ENCODE data around the gene AADACL4.

AADACL4 gene

GRCh38 chr1:12626888-12627287, 17.0 kb upstream of the AADACL4 start:
- no peak overlapping the region for H3K27ac ChIP-seq (ENCODE audit: insufficient read depth in 1 of 2, low read depth in 1 of 2, low read length in 2 of 2, poor library complexity in 1 of 2, severe bottlenecking in 2 of 2)
- H3K4me1 ChIP-seq (ENCODE audit: control extremely low read depth in 1 of 4, control insufficient read depth in 4 of 4, insufficient read depth in 4 of 4, low read length in 3 of 4), result peaks cover 0 to 7% (median under 1%) of the 10 kb centered on the region in 4 experiments
- no peaks in the 10 kb centered on the region for H3K36me3 ChIP-seq (ENCODE audit: control insufficient read depth in 4 of 4, insufficient read depth in 4 of 4, low read length in 3 of 4)
- 94% methylated on average over 2 of the region's 4 CpGs for WGBS (ENCODE audit: insufficient coverage)
- H3K9me3 ChIP-seq (ENCODE audit: control extremely low read depth in 1 of 5, control insufficient read depth in 4 of 5, insufficient read depth in 2 of 5, low read depth in 1 of 5, low read length in 4 of 5), result no peaks in the 10 kb centered on the region
- H3K27me3 ChIP-seq (replicated peaks in 2 of 5; ENCODE audit: control insufficient read depth in 4 of 5, insufficient read depth in 5 of 5, low read length in 4 of 5), result peaks cover 0 to 2% (median 0%) of the 10 kb centered on the region in 5 experiments
- H3K4me3 ChIP-seq (ENCODE audit: control insufficient read depth in 1 of 7, extremely low read depth in 1 of 7, insufficient read depth in 4 of 7, low read depth in 2 of 7, low read length in 6 of 7), result no peak overlapping the region
- POLR2A ChIA-PET, result no interaction called here
- DNase-seq, result no peak
- CTCF ChIA-PET, result interaction anchor here (0.7 kb wide), 1 partner anchor 185 kb away, joined by 3 read pairs; no protein-coding TSS in a partner anchor

- peaks cover 0 to 5% (median 0%) of the 10 kb centered on the region in 4 experiments for H3K4me1 ChIP-seq (ENCODE audit: control extremely low read depth in 1 of 4, control insufficient read depth in 4 of 4, insufficient read depth in 4 of 4, low read length in 3 of 4)
- H3K27me3 ChIP-seq (replicated peaks in 2 of 5; ENCODE audit: control insufficient read depth in 4 of 5, insufficient read depth in 5 of 5, low read length in 4 of 5), result peaks cover 0 to 2% (median 0%) of the 10 kb centered on the region in 5 experiments
- whole genome bisulfite sequencing (ENCODE audit: insufficient coverage), result 97% methylated on average over 5 of the region's 5 CpGs
- POLR2A ChIA-PET, result no interaction called here
- H3K4me3 ChIP-seq (ENCODE audit: control insufficient read depth in 1 of 7, extremely low read depth in 1 of 7, insufficient read depth in 4 of 7, low read depth in 2 of 7, low read length in 6 of 7), result no peak overlapping the region
- no peaks in the 10 kb centered on the region for H3K36me3 ChIP-seq (ENCODE audit: control insufficient read depth in 4 of 4, insufficient read depth in 4 of 4, low read length in 3 of 4)
- DNase-seq, result no peak
- H3K27ac ChIP-seq (ENCODE audit: insufficient read depth in 1 of 2, low read depth in 1 of 2, low read length in 2 of 2, poor library complexity in 1 of 2, severe bottlenecking in 2 of 2), result no peak overlapping the region
- H3K9me3 ChIP-seq (ENCODE audit: control extremely low read depth in 1 of 5, control insufficient read depth in 4 of 5, insufficient read depth in 2 of 5, low read depth in 1 of 5, low read length in 4 of 5), result no peaks in the 10 kb centered on the region
- CTCF ChIA-PET, result no interaction called here
These were observed 16.6 kb upstream of the AADACL4 start for GRCh38 chr1:12627296-12627695.

GRCh38 chr1:12629511-12629956, 14.4 kb upstream of the AADACL4 start:
- Histone ChIP-seq H3K27ac (ENCODE audit: insufficient read depth in 1 of 2, low read depth in 1 of 2, low read length in 2 of 2, poor library complexity in 1 of 2, severe bottlenecking in 2 of 2) (no peak overlapping the region), H3K9me3 (ENCODE audit: control extremely low read depth in 1 of 5, control insufficient read depth in 4 of 5, insufficient read depth in 2 of 5, low read depth in 1 of 5, low read length in 4 of 5) (no peaks in the 10 kb centered on the region), H3K36me3 (ENCODE audit: control insufficient read depth in 4 of 4, insufficient read depth in 4 of 4, low read length in 3 of 4) (no peaks in the 10 kb centered on the region), H3K27me3 (replicated peaks in 2 of 5; ENCODE audit: control insufficient read depth in 4 of 5, insufficient read depth in 5 of 5, low read length in 4 of 5) (peaks cover 0 to 2% (median 0%) of the 10 kb centered on the region in 5 experiments), H3K4me3 (ENCODE audit: control insufficient read depth in 1 of 7, extremely low read depth in 1 of 7, insufficient read depth in 4 of 7, low read depth in 2 of 7, low read length in 6 of 7) (no peak overlapping the region), H3K4me1 (ENCODE audit: control extremely low read depth in 1 of 4, control insufficient read depth in 4 of 4, insufficient read depth in 4 of 4, low read length in 3 of 4) (peaks cover 0 to 7% (median 3%) of the 10 kb centered on the region in 4 experiments)
- ChIA-PET POLR2A (interaction anchor here (0.6 kb wide), 1 partner anchor 447 kb away, joined by 3 read pairs; no protein-coding TSS in a partner anchor), CTCF (interaction anchor here (0.9 to 1.2 kb wide), 2 partner anchors 11 to 63 kb away, joined by 3 read pairs; no protein-coding TSS in a partner anchor)
- no peak for DNase-seq
- 100% methylated on average over 1 of the region's 1 CpG for WGBS (ENCODE audit: insufficient coverage)

GRCh38 chr1:12629985-12630760, 13.7 kb upstream of the AADACL4 start:
- DNase-seq, result no peak
- POLR2A ChIA-PET, result interaction anchor here (0.6 kb wide), 1 partner anchor 447 kb away, joined by 3 read pairs; no protein-coding TSS in a partner anchor
- CTCF ChIA-PET, result interaction anchor here (0.5 to 2.5 kb wide), 4 partner anchors 12 to 122 kb away, joined by 3 to 6 read pairs (median 4); no protein-coding TSS in a partner anchor
- Histone ChIP-seq H3K27ac (ENCODE audit: insufficient read depth in 1 of 2, low read depth in 1 of 2, low read length in 2 of 2, poor library complexity in 1 of 2, severe bottlenecking in 2 of 2) (no peak overlapping the region), H3K9me3 (ENCODE audit: control extremely low read depth in 1 of 5, control insufficient read depth in 4 of 5, insufficient read depth in 2 of 5, low read depth in 1 of 5, low read length in 4 of 5) (no peaks in the 10 kb centered on the region), H3K4me1 (ENCODE audit: control extremely low read depth in 1 of 4, control insufficient read depth in 4 of 4, insufficient read depth in 4 of 4, low read length in 3 of 4) (peaks cover 0 to 11% (median 3%) of the 10 kb centered on the region in 4 experiments), H3K27me3 (replicated peaks in 2 of 5; ENCODE audit: control insufficient read depth in 4 of 5, insufficient read depth in 5 of 5, low read length in 4 of 5) (peaks cover 0 to 2% (median 0%) of the 10 kb centered on the region in 5 experiments), H3K36me3 (ENCODE audit: control insufficient read depth in 4 of 4, insufficient read depth in 4 of 4, low read length in 3 of 4) (no peaks in the 10 kb centered on the region), H3K4me3 (ENCODE audit: control insufficient read depth in 1 of 7, extremely low read depth in 1 of 7, insufficient read depth in 4 of 7, low read depth in 2 of 7, low read length in 6 of 7) (no peak overlapping the region)
- 95% methylated on average over 14 of the region's 15 CpGs for WGBS (ENCODE audit: insufficient coverage)

- Histone ChIP-seq H3K4me1 (ENCODE audit: control extremely low read depth in 1 of 4, control insufficient read depth in 4 of 4, insufficient read depth in 4 of 4, low read length in 3 of 4) (peaks cover 0 to 11% (median 3%) of the 10 kb centered on the region in 4 experiments), H3K27ac (ENCODE audit: insufficient read depth in 1 of 2, low read depth in 1 of 2, low read length in 2 of 2, poor library complexity in 1 of 2, severe bottlenecking in 2 of 2) (no peak overlapping the region), H3K4me3 (ENCODE audit: control insufficient read depth in 1 of 7, extremely low read depth in 1 of 7, insufficient read depth in 4 of 7, low read depth in 2 of 7, low read length in 6 of 7) (no peak overlapping the region), H3K9me3 (ENCODE audit: control extremely low read depth in 1 of 5, control insufficient read depth in 4 of 5, insufficient read depth in 2 of 5, low read depth in 1 of 5, low read length in 4 of 5) (no peaks in the 10 kb centered on the region), H3K27me3 (replicated peaks in 2 of 5; ENCODE audit: control insufficient read depth in 4 of 5, insufficient read depth in 5 of 5, low read length in 4 of 5) (peaks cover 0 to 2% (median 0%) of the 10 kb centered on the region in 5 experiments), H3K36me3 (ENCODE audit: control insufficient read depth in 4 of 4, insufficient read depth in 4 of 4, low read length in 3 of 4) (no peaks in the 10 kb centered on the region)
- CTCF ChIA-PET, result interaction anchor here (2.5 kb wide), 1 partner anchor 28 kb away, joined by 6 read pairs; no protein-coding TSS in a partner anchor
- 88% methylated on average over 5 of the region's 6 CpGs for WGBS (ENCODE audit: insufficient coverage)
- POLR2A ChIA-PET, result no interaction called here
- no peak for DNase-seq
These were observed 12.8 kb upstream of the AADACL4 start for GRCh38 chr1:12630946-12631530.

- no peak for DNase-seq
- Histone ChIP-seq H3K4me3 (ENCODE audit: control insufficient read depth in 1 of 7, extremely low read depth in 1 of 7, insufficient read depth in 4 of 7, low read depth in 2 of 7, low read length in 6 of 7) (no peak overlapping the region), H3K27ac (ENCODE audit: insufficient read depth in 1 of 2, low read depth in 1 of 2, low read length in 2 of 2, poor library complexity in 1 of 2, severe bottlenecking in 2 of 2) (no peak overlapping the region), H3K9me3 (ENCODE audit: control extremely low read depth in 1 of 5, control insufficient read depth in 4 of 5, insufficient read depth in 2 of 5, low read depth in 1 of 5, low read length in 4 of 5) (no peaks in the 10 kb centered on the region), H3K36me3 (ENCODE audit: control insufficient read depth in 4 of 4, insufficient read depth in 4 of 4, low read length in 3 of 4) (no peaks in the 10 kb centered on the region), H3K27me3 (replicated peaks in 2 of 5; ENCODE audit: control insufficient read depth in 4 of 5, insufficient read depth in 5 of 5, low read length in 4 of 5) (peaks cover 0 to 2% (median 0%) of the 10 kb centered on the region in 5 experiments), H3K4me1 (ENCODE audit: control extremely low read depth in 1 of 4, control insufficient read depth in 4 of 4, insufficient read depth in 4 of 4, low read length in 3 of 4) (peaks cover 0 to 11% (median 3%) of the 10 kb centered on the region in 4 experiments)
- WGBS (ENCODE audit: insufficient coverage), result 100% methylated on average over 2 of the region's 8 CpGs
- ChIA-PET POLR2A (no interaction called here), CTCF (interaction anchor here (2.5 kb wide), 1 partner anchor 28 kb away, joined by 6 read pairs; no protein-coding TSS in a partner anchor)
These were observed 12.3 kb upstream of the AADACL4 start for GRCh38 chr1:12631571-12631970.
